IMR-90 (cell line): Measurements from ENCODE around the gene GABBR1. TPM values are rescaled to one million over a fixed set of nuclear protein-coding genes. Genes with fewer than 3 reads are reported as not detected.

Experiments
- ATAC-seq: fragments of 200-7000 bp; cut with Tn5 transposase; 2 replicates; pipeline ENCODE4 v1.9.1; 2020; ENCODE audit warnings: low read depth, mild to moderate bottlenecking, moderate library complexity
- BruUV-seq: library from RNA; stranded (reverse); fragments of 400-500 nt; replicated peaks from 2 replicates; lab custom pipeline; 2021; lab: Mats Ljungman, UMichigan
- CTCF ChIA-PET: fragments of 300-600 bp; formaldehyde crosslinking; extraction: SDS; loops from one replicate; lab custom pipeline; 2021; ENCODE audit warnings: antibody characterized with exemption; lab: Yijun Ruan, JAX
- POLR2A ChIA-PET: fragments of 300-600 bp; sonication (Branson Sonifier 250); formaldehyde crosslinking; loops from one replicate; lab custom pipeline; 2022; ENCODE audit warnings: antibody characterized with exemption; ENCODE audit not compliant: unreplicated experiment; lab: Charles Lee
- DNase-seq: peaks from one replicate; pipeline ENCODE4 v3.0.0; 2013
- H2AFZ ChIP-seq: replicated peaks from 2 replicates; pipeline ENCODE3; 2013; ENCODE audit warnings: low read length, mild to moderate bottlenecking; ENCODE audit not compliant: poor library complexity
- H2AK5ac ChIP-seq: 2 replicates; pipeline ENCODE4 v1.6.1; 2013; ENCODE audit warnings: low read depth, low read length, inconsistent platforms
- H2AK9ac ChIP-seq: replicated peaks from 2 replicates; pipeline ENCODE3; 2013; ENCODE audit warnings: mild to moderate bottlenecking, low read depth, low read length, moderate library complexity; ENCODE audit not compliant: poor library complexity
- H2BK120ac ChIP-seq: 2 replicates; pipeline ENCODE4 v1.6.1; 2013; ENCODE audit warnings: low read depth, low read length, inconsistent platforms
- H2BK15ac ChIP-seq: 3 replicates; pipeline ENCODE4 v1.6.1; 2013; ENCODE audit warnings: low read depth, low read length, inconsistent platforms
- H2BK20ac ChIP-seq: 2 replicates; pipeline ENCODE4 v1.6.1; 2013; ENCODE audit warnings: low read depth, mild to moderate bottlenecking, inconsistent platforms, low read length, moderate library complexity
- H2BK5ac ChIP-seq: 2 replicates; pipeline ENCODE4 v1.6.1; 2013; ENCODE audit warnings: mild to moderate bottlenecking, low read depth, low read length, inconsistent platforms; ENCODE audit not compliant: poor library complexity, severe bottlenecking
- H3K14ac ChIP-seq: replicated peaks from 2 replicates; pipeline ENCODE4 v1.6.1; 2013; ENCODE audit warnings: low read depth, low read length, inconsistent platforms
- H3K18ac ChIP-seq: 2 replicates; pipeline ENCODE4 v1.6.1; 2013; ENCODE audit warnings: low read depth, low read length, control low read depth
- H3K23ac ChIP-seq: 2 replicates; pipeline ENCODE4 v1.6.1; 2013; ENCODE audit warnings: low read depth, low read length, inconsistent platforms
- H3K27ac ChIP-seq: 2 replicates; pipeline ENCODE4 v1.5.1; 2013; ENCODE audit warnings: mild to moderate bottlenecking, control low read depth, low read length; ENCODE audit not compliant: insufficient read depth
- H3K27me3 ChIP-seq: 2 replicates; pipeline ENCODE4 v1.6.1; 2013; ENCODE audit warnings: low read length; ENCODE audit not compliant: control insufficient read depth, insufficient read depth
- H3K36me3 ChIP-seq: 2 replicates; pipeline ENCODE4 v1.6.1; 2013; ENCODE audit warnings: low read length, mixed read lengths; ENCODE audit not compliant: control insufficient read depth, insufficient read depth
- H3K4ac ChIP-seq: 2 replicates; pipeline ENCODE4 v1.6.1; 2013; ENCODE audit warnings: low read depth, low read length, inconsistent platforms
- H3K4me1 ChIP-seq: 2 replicates; pipeline ENCODE4 v1.6.1; 2013; ENCODE audit warnings: low read length, mixed read lengths; ENCODE audit not compliant: control insufficient read depth, insufficient read depth
- H3K4me2 ChIP-seq: 2 replicates; pipeline ENCODE4 v1.6.1; 2013; ENCODE audit warnings: low read depth, mild to moderate bottlenecking, control low read depth, low read length, moderate library complexity
- H3K4me3 ChIP-seq: 2 replicates; pipeline ENCODE4 v1.5.1; 2013; ENCODE audit warnings: low read depth, mild to moderate bottlenecking, control low read depth, low read length, moderate library complexity; ENCODE audit not compliant: insufficient read depth
- H3K56ac ChIP-seq: 2 replicates; pipeline ENCODE4 v1.6.1; 2013; ENCODE audit warnings: low read length, inconsistent platforms; ENCODE audit not compliant: insufficient read depth; ENCODE audit errors: extremely low read depth
- H3K79me1 ChIP-seq, 2 experiments: 2 replicates each; pipeline ENCODE4 v1.6.1; 2013; ENCODE audit warnings: low read length in 2 of 2, inconsistent platforms in 1 of 2, low read depth in 1 of 2
- H3K9ac ChIP-seq: 2 replicates; pipeline ENCODE4 v1.6.1; 2013; ENCODE audit warnings: low read depth, low read length, control low read depth
- H3K9me1 ChIP-seq: 2 replicates; pipeline ENCODE4 v1.6.1; 2013; ENCODE audit warnings: low read length, inconsistent platforms; ENCODE audit not compliant: insufficient read depth
- H3K9me3 ChIP-seq: 2 replicates; pipeline ENCODE4 v1.6.1; 2013; ENCODE audit warnings: low read length; ENCODE audit not compliant: control insufficient read depth, insufficient read depth
- H4K20me1 ChIP-seq: 2 replicates; pipeline ENCODE4 v1.6.1; 2013; ENCODE audit warnings: low read length, inconsistent platforms; ENCODE audit not compliant: insufficient read depth
- H4K5ac ChIP-seq: 2 replicates; pipeline ENCODE4 v1.6.1; 2013; ENCODE audit warnings: mild to moderate bottlenecking, low read depth, low read length, control low read depth
- H4K8ac ChIP-seq, 2 experiments: 2 replicates each; pipeline ENCODE4 v1.6.1; 2013; ENCODE audit warnings: low read depth in 2 of 2, low read length in 2 of 2, control low read depth in 1 of 2, inconsistent platforms in 1 of 2
- H4K91ac ChIP-seq: 2 replicates; pipeline ENCODE4 v1.6.1; 2013; ENCODE audit warnings: low read depth, low read length, inconsistent platforms; ENCODE audit not compliant: insufficient read depth
- CEBPB ChIP-seq: IDR thresholded peaks from 2 replicates; pipeline ENCODE4 v1.6.1; 2012; ENCODE audit warnings: low read depth, low read length, improper control_type of control experiment
- CHD1 ChIP-seq: IDR thresholded peaks from 2 replicates; pipeline ENCODE4 v1.6.1; 2012; ENCODE audit warnings: low read depth, low read length, improper control_type of control experiment
- FOS ChIP-seq: fragments of 150-350 bp; IDR thresholded peaks from 2 replicates; pipeline ENCODE4 v1.6.1; 2016; ENCODE audit warnings: low read depth, low read length
- MXI1 ChIP-seq: IDR thresholded peaks from 2 replicates; pipeline ENCODE4 v1.6.1; 2012; ENCODE audit warnings: low read depth, mild to moderate bottlenecking, low read length, moderate library complexity, borderline replicate concordance
- NFE2L2 ChIP-seq: fragments of 150-350 bp; IDR thresholded peaks from 2 replicates; pipeline ENCODE4 v1.6.1; 2016; ENCODE audit warnings: low read depth, mild to moderate bottlenecking, low read length
- RAD21 ChIP-seq: IDR thresholded peaks from 2 replicates; pipeline ENCODE4 v1.6.1; 2012; ENCODE audit warnings: low read length, improper control_type of control experiment
- RCOR1 ChIP-seq: IDR thresholded peaks from 2 replicates; pipeline ENCODE4 v1.6.1; 2012; ENCODE audit warnings: mild to moderate bottlenecking, low read length, improper control_type of control experiment; ENCODE audit not compliant: insufficient replicate concordance
- RFX5 ChIP-seq: IDR thresholded peaks from 2 replicates; pipeline ENCODE4 v1.8.0; 2012; ENCODE audit warnings: low read depth, mild to moderate bottlenecking, low read length, moderate library complexity
- SMC3 ChIP-seq: fragments of 150-350 bp; IDR thresholded peaks from 2 replicates; pipeline ENCODE4 v1.6.1; 2016; ENCODE audit warnings: low read depth, mild to moderate bottlenecking, antibody characterized with exemption, low read length, moderate library complexity
- WGBS, 2 experiments: methylation state at CpG; one replicate each; pipeline versions ENCODE4 v1.1.5 to v1.1.7; 2013; ENCODE audit warnings: missing lambda C conversion rate in 2 of 2; ENCODE audit not compliant: insufficient read length in 1 of 2; ENCODE audit errors: extremely low coverage in 2 of 2; 5-methylcytosine and 5-hydroxymethylcytosine counted together
- dilution Hi-C: fragments of 300-500 bp; cut with HindIII; formaldehyde crosslinking; loops from one replicate; pipeline ENCODE4 v1.14.3; 2018; ENCODE audit warnings: low sequenced_read_pairs; ENCODE audit not compliant: unreplicated experiment
- in situ Hi-C: fragments of 300-500 bp; cut with MboI; formaldehyde crosslinking; loops from 3 replicates; pipeline ENCODE4 v1.14.3; 2019; ENCODE audit warnings: low sequenced_read_pairs, inconsistent platforms, mixed read lengths
- intact Hi-C: fragments of 100-400 bp; cut with micrococcal nuclease; formaldehyde crosslinking; loops from 2 replicates; pipeline ENCODE4 v1.10.0; 2022
- polyA plus RNA-seq, 3 experiments: library from polyadenylated mRNA; depleted of rRNA; stranded (reverse); fragments of >200 nt; gene quantifications; 2 replicates each; pipeline ENCODE4 v1.2.3, GENCODE V29; 2012; ENCODE audit warnings: low replicate concordance in 1 of 3
- total RNA-seq: library from RNA; depleted of rRNA; stranded (reverse); fragments of >200 nt; gene quantifications from 2 replicates; pipeline ENCODE4 v1.2.3, GENCODE V29; 2012
- TF ChIP-seq, protein P1 (sequence below): fragments of 150-350 bp; IDR thresholded peaks from 2 replicates; pipeline ENCODE4 v1.6.1; 2016; ENCODE audit warnings: low read depth, mild to moderate bottlenecking, low read length, moderate library complexity, borderline replicate concordance
- TF ChIP-seq, protein P2 (sequence below): conservative IDR thresholded peaks from 2 replicates; pipeline ENCODE4 v1.5.1; 2012; ENCODE audit warnings: mild to moderate bottlenecking, low read depth, low read length, improper control_type of control experiment
- TF ChIP-seq, protein P3 (sequence below): fragments of 150-350 bp; IDR thresholded peaks from 2 replicates; pipeline ENCODE4 v1.6.1; 2017; ENCODE audit warnings: mild to moderate bottlenecking, antibody characterized with exemption, low read length, low read depth

Gene GABBR1
- total and polyA plus RNA-seq, 2 of the 4 experiments (the other 2 are of a cell fraction), result 5.9 to 31.5 TPM

DNA sequence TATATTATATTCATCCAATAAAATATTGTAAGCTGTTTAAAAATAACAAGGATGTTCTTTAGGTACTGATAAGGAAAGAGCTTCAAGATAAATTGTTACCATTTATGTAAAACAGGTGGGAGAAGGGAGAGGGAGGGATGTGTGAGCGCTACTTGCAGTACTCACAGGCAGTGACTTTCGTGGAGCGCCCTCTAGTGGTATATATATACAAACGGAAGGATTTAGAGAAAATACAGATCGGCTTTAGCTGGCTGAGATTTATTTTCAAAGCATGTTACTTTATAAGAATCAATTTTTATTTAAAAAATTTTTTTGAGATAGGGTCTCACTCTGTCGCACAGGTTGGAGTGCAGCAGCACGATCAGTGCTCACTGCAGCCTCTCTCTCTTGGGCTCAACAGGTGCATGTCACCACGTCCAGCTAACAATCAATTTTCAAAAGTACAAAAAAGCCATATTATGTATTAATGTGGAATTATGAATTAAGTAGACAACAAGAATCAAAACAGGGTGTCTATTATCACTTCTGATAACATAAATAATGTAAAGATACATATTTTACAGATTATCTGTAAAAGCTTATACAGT lies 20.6 kb upstream of the GABBR1 start:
- no CpG with 5 or more reads among the region's 8 CpGs for WGBS, 2 experiments
- H3K9me3 ChIP-seq, result no peaks in the 10 kb centered on the region
- no peak for ATAC-seq

More for the DNA sequence above, 20.6 kb upstream of the GABBR1 start:
- H4K5ac ChIP-seq, result no peak overlapping the region
- in situ Hi-C loops, result no loop called here
- no peak for TF ChIP-seq RCOR1
- TF ChIP-seq CEBPB, result no peak
- no peak for TF ChIP-seq RAD21
- no peak for TF ChIP-seq CHD1
- TF ChIP-seq, protein P1, sequence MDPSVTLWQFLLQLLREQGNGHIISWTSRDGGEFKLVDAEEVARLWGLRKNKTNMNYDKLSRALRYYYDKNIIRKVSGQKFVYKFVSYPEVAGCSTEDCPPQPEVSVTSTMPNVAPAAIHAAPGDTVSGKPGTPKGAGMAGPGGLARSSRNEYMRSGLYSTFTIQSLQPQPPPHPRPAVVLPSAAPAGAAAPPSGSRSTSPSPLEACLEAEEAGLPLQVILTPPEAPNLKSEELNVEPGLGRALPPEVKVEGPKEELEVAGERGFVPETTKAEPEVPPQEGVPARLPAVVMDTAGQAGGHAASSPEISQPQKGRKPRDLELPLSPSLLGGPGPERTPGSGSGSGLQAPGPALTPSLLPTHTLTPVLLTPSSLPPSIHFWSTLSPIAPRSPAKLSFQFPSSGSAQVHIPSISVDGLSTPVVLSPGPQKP, result no peak
- TF ChIP-seq SMC3, result peak; percentile 20; the same call in 1 of the 2 replicates
- TF ChIP-seq, protein P2, sequence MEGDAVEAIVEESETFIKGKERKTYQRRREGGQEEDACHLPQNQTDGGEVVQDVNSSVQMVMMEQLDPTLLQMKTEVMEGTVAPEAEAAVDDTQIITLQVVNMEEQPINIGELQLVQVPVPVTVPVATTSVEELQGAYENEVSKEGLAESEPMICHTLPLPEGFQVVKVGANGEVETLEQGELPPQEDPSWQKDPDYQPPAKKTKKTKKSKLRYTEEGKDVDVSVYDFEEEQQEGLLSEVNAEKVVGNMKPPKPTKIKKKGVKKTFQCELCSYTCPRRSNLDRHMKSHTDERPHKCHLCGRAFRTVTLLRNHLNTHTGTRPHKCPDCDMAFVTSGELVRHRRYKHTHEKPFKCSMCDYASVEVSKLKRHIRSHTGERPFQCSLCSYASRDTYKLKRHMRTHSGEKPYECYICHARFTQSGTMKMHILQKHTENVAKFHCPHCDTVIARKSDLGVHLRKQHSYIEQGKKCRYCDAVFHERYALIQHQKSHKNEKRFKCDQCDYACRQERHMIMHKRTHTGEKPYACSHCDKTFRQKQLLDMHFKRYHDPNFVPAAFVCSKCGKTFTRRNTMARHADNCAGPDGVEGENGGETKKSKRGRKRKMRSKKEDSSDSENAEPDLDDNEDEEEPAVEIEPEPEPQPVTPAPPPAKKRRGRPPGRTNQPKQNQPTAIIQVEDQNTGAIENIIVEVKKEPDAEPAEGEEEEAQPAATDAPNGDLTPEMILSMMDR, result peak; percentile 58
- TF ChIP-seq RFX5, result no peak
- TF ChIP-seq MXI1, result no peak
- no peak for TF ChIP-seq NFE2L2
- no peak for TF ChIP-seq FOS
- TF ChIP-seq, protein P3, sequence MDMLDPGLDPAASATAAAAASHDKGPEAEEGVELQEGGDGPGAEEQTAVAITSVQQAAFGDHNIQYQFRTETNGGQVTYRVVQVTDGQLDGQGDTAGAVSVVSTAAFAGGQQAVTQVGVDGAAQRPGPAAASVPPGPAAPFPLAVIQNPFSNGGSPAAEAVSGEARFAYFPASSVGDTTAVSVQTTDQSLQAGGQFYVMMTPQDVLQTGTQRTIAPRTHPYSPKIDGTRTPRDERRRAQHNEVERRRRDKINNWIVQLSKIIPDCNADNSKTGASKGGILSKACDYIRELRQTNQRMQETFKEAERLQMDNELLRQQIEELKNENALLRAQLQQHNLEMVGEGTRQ, result no peak
- no peaks in the 10 kb centered on the region for H3K9me1 ChIP-seq
- no peak overlapping the region for H2AK5ac ChIP-seq
- DNase-seq, result peak; percentile 80
- no peaks in the 10 kb centered on the region for H4K20me1 ChIP-seq
- H4K91ac ChIP-seq, result no peak overlapping the region
- no peak overlapping the region for H3K9ac ChIP-seq
- no peak overlapping the region for H3K27ac ChIP-seq
- dilution Hi-C loops, result no loop called here
- no peak overlapping the region for H4K8ac ChIP-seq
- no peak overlapping the region for H3K23ac ChIP-seq
- no peak overlapping the region for H3K4ac ChIP-seq
- no peak overlapping the region for H2AFZ ChIP-seq
- H2AK9ac ChIP-seq, result no peak overlapping the region
- intact Hi-C loops, result no loop called here
- no peak overlapping the region for H2BK20ac ChIP-seq
- no peak overlapping the region for H3K14ac ChIP-seq
- H2BK120ac ChIP-seq, result no peak overlapping the region
- H2BK5ac ChIP-seq, result no peak overlapping the region
- BruUV-seq, result no TSS peak
- H3K27me3 ChIP-seq, result peaks cover 16% of the 10 kb centered on the region
- H3K56ac ChIP-seq, result no peak overlapping the region
- no peaks in the 10 kb centered on the region for H3K79me1 ChIP-seq
- POLR2A ChIA-PET, result no interaction called here
- CTCF ChIA-PET, result interaction anchor here (0.6 to 2.2 kb wide), 21 partner anchors 8 to 478 kb away, joined by 3 to 28 read pairs (median 3); partner anchors contain the start of gene GABBR1
- H3K36me3 ChIP-seq, result no peaks in the 10 kb centered on the region
- no peaks in the 10 kb centered on the region for H3K4me1 ChIP-seq
- no peak overlapping the region for H3K4me2 ChIP-seq
- H3K18ac ChIP-seq, result no peak overlapping the region
- H2BK15ac ChIP-seq, result no peak overlapping the region
- no peak overlapping the region for H3K4me3 ChIP-seq
